Erythroblast (primary cell): ENCODE results near the gene SRSF5.

Experiments used
- GATA1 ChIP-seq: IDR thresholded peaks from 2 replicates; pipeline ENCODE4 v1.6.1; 2011; ENCODE audit warnings: low read depth, mild to moderate bottlenecking, control low read depth, low read length, moderate library complexity
- POLR2A ChIP-seq: IDR thresholded peaks from 2 replicates; pipeline ENCODE4 v1.6.1; 2011; ENCODE audit warnings: mild to moderate bottlenecking, low read length

GRCh38 chr14:69770559-69770958, 3.6 kb downstream of the SRSF5 start:
- TF ChIP-seq POLR2A (no peak), GATA1 (no peak)
